Vagina (tissue), 2 donors: Measurements from ENCODE around the gene QKI. TPM values are rescaled to one million over a fixed set of nuclear protein-coding genes. Genes with fewer than 3 reads are reported as not detected.

Experiments
- DNase-seq, 2 donors: peaks; one replicate each; pipeline ENCODE4 v3.0.0-alpha.2; 2017; ENCODE audit errors: extremely low spot score in 2 of 2
- H3K27ac ChIP-seq: fragments of 200-600 bp; sonication (generic); one replicate; pipeline ENCODE4 v1.5.1; 2019
- H3K27me3 ChIP-seq: fragments of 200-600 bp; sonication (generic); one replicate; pipeline ENCODE4 v1.5.1; 2019
- H3K36me3 ChIP-seq, 2 donors: fragments of 200-600 bp; sonication (generic); one replicate each; pipeline ENCODE4 v1.5.1; 2017 to 2019
- H3K4me1 ChIP-seq: fragments of 200-600 bp; sonication (generic); one replicate; pipeline ENCODE4 v1.5.1; 2019
- H3K4me3 ChIP-seq, 2 donors: fragments of 200-600 bp; sonication (generic); 1 replicate in 1 of 2; 2 replicates in 1 of 2; pipeline ENCODE4 v1.5.1; 2016 to 2019
- H3K9me3 ChIP-seq: fragments of 200-600 bp; sonication (generic); one replicate; pipeline ENCODE4 v1.5.1; 2019
- CTCF ChIP-seq, 3 experiments: fragments of 450-650 bp in 2 of 3; fragments of 200-600 bp in 1 of 3; sonication (generic) in 1 of 3; IDR thresholded peaks; one replicate each; pipeline ENCODE4 v1.5.1; 2017 to 2019; ENCODE audit warnings: antibody characterized with exemption in 3 of 3, mild to moderate bottlenecking in 2 of 3, moderate library complexity in 2 of 3
- POLR2A ChIP-seq, 2 donors: fragments of 450-650 bp; IDR thresholded peaks; one replicate each; pipeline ENCODE4 v1.6.1; 2017; ENCODE audit warnings: antibody characterized with exemption in 2 of 2, mild to moderate bottlenecking in 2 of 2, moderate library complexity in 2 of 2
- POLR2AphosphoS5 ChIP-seq, 2 donors: sonication (generic); formaldehyde crosslinking; IDR thresholded peaks; one replicate each; pipeline ENCODE4 v1.9.0; 2017; ENCODE audit warnings: antibody characterized with exemption in 2 of 2, mild to moderate bottlenecking in 2 of 2, low read depth in 1 of 2; ENCODE audit not compliant: insufficient read depth in 1 of 2
- intact Hi-C: fragments of 100-400 bp; cut with DNase I; formaldehyde crosslinking; loops from one replicate; pipeline ENCODE4 v1.15.1; 2023
- total RNA-seq: library from RNA; depleted of rRNA; stranded (reverse); fragments of >200 nt; gene quantifications from one replicate; pipeline ENCODE4 v1.2.3, GENCODE V29; 2016

The QKI gene
- total RNA-seq, 1 donor from 2014 or later, result 142 TPM

GRCh38 chr6:163526346-163526745, 111.8 kb downstream of the QKI start:
- no peaks in the 10 kb centered on the region for H3K27me3 ChIP-seq
- H3K4me3 ChIP-seq, result no peak overlapping the region
- H3K9me3 ChIP-seq, result no peaks in the 10 kb centered on the region
- H3K36me3 ChIP-seq, result no peaks in the 10 kb centered on the region
- intact Hi-C loops, result no loop called here
- no peak overlapping the region for H3K27ac ChIP-seq
- H3K4me1 ChIP-seq, result peaks cover 54% of the 10 kb centered on the region
- TF ChIP-seq POLR2A (IDR thresholded peaks at IDR 0.05) (no peak), POLR2AphosphoS5 (IDR thresholded peaks at IDR 0.05; ENCODE audit: insufficient read depth in 1 of 2, low read depth in 1 of 2) (no peak), CTCF (IDR thresholded peaks at IDR 0.05) (no peak)
- no peak for DNase-seq

GRCh38 chr6:163527291-163527690, 112.8 kb downstream of the QKI start:
- Histone ChIP-seq H3K4me1 (peaks cover 61% of the 10 kb centered on the region), H3K4me3 (no peak overlapping the region), H3K36me3 (no peaks in the 10 kb centered on the region), H3K9me3 (no peaks in the 10 kb centered on the region), H3K27me3 (no peaks in the 10 kb centered on the region), H3K27ac (no peak overlapping the region)
- no peak for TF ChIP-seq CTCF (IDR thresholded peaks at IDR 0.05)
- no peak for TF ChIP-seq POLR2A (IDR thresholded peaks at IDR 0.05)
- no peak for DNase-seq
- intact Hi-C loops, result no loop called here

- no peak for DNase-seq
- TF ChIP-seq POLR2A (IDR thresholded peaks at IDR 0.05) (no peak), POLR2AphosphoS5 (IDR thresholded peaks at IDR 0.05; ENCODE audit: insufficient read depth in 1 of 2, low read depth in 1 of 2) (no peak), CTCF (IDR thresholded peaks at IDR 0.05) (no peak)
- intact Hi-C loops, result no loop called here
- Histone ChIP-seq H3K27me3 (no peaks in the 10 kb centered on the region), H3K4me1 (peaks cover 74% of the 10 kb centered on the region), H3K4me3 (no peak overlapping the region), H3K27ac (no peak overlapping the region), H3K9me3 (no peaks in the 10 kb centered on the region), H3K36me3 (no peaks in the 10 kb centered on the region)
These were observed 115.1 kb downstream of the QKI start for GRCh38 chr6:163529605-163530004.

- peaks cover 72% of the 10 kb centered on the region for H3K4me1 ChIP-seq
- no peak for TF ChIP-seq POLR2A (IDR thresholded peaks at IDR 0.05)
- no peak for TF ChIP-seq CTCF (IDR thresholded peaks at IDR 0.05)
- TF ChIP-seq POLR2AphosphoS5 (IDR thresholded peaks at IDR 0.05; ENCODE audit: insufficient read depth in 1 of 2, low read depth in 1 of 2), result no peak
These were observed 115.9 kb downstream of the QKI start for GRCh38 chr6:163530406-163530805.

GRCh38 chr6:163531122-163531521, 116.6 kb downstream of the QKI start:
- TF ChIP-seq CTCF (IDR thresholded peaks at IDR 0.05), result no peak
- TF ChIP-seq POLR2AphosphoS5 (IDR thresholded peaks at IDR 0.05; ENCODE audit: insufficient read depth in 1 of 2, low read depth in 1 of 2), result no peak
- H3K9me3 ChIP-seq, result no peaks in the 10 kb centered on the region
- intact Hi-C loops, result no loop called here
- H3K27me3 ChIP-seq, result no peaks in the 10 kb centered on the region
- no peak overlapping the region for H3K4me3 ChIP-seq
- peaks cover 72% of the 10 kb centered on the region for H3K4me1 ChIP-seq
- no peak overlapping the region for H3K27ac ChIP-seq
- H3K36me3 ChIP-seq, result no peaks in the 10 kb centered on the region
- DNase-seq, result no peak

More at GRCh38 chr6:163530406-163530805, 115.9 kb downstream of the QKI start:
- Histone ChIP-seq H3K27me3 (no peaks in the 10 kb centered on the region), H3K9me3 (no peaks in the 10 kb centered on the region), H3K27ac (no peak overlapping the region), H3K36me3 (no peaks in the 10 kb centered on the region), H3K4me3 (no peak overlapping the region)
- DNase-seq, result no peak
- intact Hi-C loops, result no loop called here
